GM18868 (cell line): ENCODE measurements around the gene ETV3L.

Experiments
- ATAC-seq: cut with Tn5 transposase; IDR thresholded peaks from one replicate; pipeline ENCODE4 v1.9.1; 2021; ENCODE audit warnings: mild to moderate bottlenecking, moderate library complexity; ENCODE audit not compliant: unreplicated experiment

The ETV3L gene

DNA sequence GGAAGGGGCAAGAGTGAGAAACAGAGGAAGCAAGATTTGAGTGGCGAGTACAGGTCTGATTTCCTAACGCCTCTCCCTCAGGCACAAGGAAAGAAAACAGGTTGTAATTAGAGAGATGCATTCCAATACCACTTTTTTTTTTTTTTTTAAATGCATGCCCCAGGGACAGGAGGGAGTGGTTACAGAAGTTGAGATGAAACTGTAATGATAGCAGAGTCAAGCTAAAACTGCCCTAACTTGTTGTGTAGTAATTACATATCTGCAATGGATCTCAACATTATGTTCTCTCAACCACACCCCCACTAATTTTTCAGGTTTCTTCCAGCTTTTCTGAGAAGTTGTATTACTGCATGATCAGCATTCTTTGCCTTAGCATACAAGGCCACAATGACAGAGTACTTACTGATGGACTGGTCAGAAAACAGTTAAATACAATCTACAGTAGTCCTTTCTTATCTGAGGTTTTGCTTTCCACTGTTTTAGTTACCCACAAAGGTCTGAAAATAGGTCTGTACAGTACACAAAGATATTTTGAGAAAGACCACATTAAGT is 33.1 kb upstream of the ETV3L start:
- ATAC-seq: no peak

DNA sequence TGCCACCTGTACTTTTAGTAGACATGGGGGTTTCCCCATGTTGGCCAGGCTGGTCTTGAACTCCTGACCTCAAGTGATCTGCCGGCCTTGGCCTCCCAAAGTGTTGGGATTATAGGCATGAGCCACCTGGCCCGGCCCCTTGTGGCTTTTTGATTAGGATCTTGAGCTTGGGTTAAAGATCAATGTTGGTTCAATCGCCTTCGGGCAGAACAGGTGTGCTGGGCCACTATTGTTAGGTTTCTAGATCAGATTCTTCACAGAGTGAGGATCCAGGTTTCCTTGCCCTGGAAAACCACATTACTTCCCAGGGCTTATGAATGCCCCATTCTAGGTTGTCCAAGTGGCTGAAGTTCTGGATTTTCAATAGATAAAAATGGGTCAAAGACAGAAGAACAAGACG is 32.5 kb upstream of the ETV3L start:
- no peak for ATAC-seq

DNA sequence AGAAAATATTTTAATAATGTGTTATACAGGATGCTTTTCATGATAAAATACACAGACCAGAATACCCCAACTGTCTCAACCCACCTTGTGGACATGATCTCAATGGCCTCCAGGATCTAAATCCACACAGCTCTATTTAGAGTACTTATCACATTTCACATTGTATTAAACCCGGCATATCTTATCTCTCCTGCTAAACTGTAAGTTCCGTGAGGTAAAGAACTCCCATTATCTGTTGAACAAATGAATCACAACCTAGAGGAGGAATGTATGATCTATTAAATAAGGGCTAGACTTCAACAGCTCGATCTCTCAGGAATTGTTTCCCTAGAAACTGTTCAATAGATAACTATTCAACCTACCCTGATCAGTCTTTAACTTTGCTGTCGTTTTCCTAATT is 31.7 kb upstream of the ETV3L start:
- ATAC-seq: no peak

DNA sequence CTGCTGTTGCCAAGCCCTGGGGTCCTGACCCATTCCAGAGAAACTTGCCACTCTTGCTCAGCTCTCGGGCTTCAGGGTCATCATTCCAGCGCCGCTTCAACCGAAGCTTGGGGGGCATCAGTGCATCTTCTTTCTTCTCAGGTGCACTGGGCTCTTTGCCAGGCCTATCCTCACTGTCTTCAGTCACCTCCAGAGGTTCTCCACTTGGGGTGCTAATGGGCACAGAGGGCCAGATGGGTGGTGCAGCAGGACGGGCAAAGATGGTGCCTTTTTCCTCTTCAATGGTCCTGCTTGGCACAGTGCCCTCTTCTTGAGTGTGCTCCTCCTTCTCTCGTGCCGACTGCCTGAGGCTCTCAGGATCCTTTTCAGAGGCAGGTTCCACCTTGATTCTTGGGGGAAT is 25.2 kb upstream of the ETV3L start:
- ATAC-seq: no peak

DNA sequence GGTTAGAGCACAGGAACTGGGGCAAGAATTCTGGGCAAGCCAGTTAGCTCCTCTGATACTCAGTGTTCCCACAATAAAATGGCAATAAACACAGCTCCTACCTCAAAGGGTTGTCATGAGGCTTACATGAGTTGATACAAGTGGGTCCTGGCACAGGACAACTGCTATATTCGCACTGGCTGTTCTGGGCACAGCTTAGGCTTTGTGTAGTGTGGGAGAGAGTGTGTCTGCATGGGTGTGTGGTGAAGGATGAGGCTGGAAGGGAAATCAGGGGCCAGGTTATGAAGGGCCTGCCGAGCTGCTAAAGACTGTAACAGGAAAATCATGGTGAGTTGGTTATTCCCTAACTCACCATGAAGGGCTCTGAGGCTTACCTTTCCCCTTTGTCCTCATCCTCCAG is 19.8 kb upstream of the ETV3L start:
- no peak for ATAC-seq

DNA sequence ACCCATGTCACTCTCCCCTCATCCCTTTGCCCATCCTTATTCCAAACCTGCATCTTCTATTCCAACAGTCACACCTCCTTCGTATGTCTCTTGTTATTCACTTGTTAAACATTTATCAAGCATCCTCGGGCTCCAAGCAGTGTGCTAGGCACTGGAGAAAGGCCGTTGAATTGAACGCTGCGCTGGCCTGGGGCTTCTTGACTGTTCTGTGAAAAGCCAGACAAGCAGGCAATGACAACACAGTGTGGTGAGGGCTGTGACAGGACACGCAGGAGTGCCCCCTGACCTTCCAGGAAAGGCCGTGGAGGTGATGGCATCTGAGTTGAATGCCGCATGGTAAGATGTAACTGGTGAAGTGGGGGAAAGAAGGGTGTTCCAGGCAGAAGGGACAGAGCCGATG is 19.4 kb upstream of the ETV3L start:
- ATAC-seq: no peak

DNA sequence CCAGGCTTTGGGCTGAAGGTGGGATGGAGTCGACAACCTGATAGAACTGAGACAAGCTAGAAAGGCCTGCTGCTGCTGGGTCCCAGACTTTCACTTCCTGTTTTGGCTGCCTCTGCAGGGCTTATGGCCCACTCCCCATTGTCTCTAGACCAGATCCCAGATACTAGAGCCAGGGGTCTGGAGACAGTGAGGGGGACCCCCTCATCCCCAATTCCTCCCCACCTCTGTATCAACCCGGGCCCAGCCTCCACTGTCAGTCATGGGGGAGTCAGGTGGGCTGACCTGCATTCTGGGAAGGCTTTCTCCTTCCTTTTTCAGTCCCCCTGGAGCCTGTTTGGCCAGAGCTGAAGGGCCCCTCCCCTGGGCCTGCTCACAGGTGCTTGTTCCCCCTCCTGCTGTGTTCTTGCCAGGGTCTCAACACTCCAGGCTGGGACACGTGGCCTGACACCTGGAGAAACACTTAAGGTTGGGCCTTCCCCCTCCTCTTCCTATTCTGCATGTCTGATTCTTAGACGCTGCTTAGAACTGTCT is 18.0 kb upstream of the ETV3L start:
- peak; percentile 76 for ATAC-seq

DNA sequence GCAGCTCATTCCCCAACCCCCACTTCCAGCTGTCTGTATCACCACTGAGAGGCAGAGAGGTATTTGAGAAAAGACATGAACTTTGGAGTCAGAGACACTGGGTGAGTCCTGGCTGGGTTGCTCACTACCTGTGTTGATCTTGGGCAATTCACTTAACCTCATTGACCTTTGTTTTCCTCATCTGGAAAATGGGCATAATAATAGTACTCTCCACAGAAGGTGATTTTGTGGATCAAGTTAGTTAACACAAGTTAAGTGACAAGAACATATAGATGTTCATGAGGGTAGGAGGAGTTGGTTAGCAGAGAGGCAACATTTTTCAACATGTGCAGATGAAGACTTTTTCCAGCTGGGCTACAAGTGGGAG is 17.1 kb upstream of the ETV3L start:
- no peak for ATAC-seq

DNA sequence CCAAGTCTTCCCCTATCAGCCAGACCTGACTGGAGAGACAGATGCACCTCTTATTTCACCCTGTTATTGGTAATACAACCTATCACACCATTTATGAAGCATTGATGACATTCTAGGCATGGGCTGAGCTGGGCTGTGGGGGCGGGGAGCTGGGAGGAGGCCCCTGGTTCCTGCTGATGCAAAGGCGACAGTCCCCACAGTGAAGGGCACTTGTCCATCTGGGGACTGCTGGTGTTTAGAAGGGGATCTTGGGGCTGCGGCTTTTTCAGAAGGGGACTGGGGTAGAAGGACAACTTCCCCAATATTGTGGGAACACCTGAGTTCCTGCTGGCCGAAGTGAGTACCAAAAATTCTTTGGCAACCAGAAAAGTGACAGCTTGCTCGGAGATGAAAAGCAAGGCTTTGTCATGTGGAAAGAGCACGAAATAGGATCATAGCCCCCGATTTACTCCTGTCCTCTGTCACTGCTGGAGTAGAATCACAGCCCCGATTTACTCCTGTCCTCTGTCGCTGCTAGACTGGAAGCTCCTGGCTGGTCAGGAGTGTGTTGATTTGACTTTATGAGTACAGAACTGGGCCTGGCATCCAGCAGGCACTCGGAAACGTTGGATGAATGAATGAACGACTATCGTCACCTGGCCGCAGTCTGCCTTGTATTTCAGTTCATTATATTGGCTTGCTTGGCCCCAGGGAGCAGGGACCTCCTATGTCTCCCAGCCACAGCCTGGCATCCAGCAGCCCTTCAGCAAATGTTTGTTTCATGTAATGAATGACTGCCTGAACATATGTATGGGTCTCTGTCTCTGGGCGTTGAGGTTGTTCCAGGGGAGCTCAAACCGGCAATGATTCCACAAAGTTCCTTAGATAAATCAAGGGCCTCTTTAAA is 16.5 kb upstream of the ETV3L start:
- no peak for ATAC-seq

DNA sequence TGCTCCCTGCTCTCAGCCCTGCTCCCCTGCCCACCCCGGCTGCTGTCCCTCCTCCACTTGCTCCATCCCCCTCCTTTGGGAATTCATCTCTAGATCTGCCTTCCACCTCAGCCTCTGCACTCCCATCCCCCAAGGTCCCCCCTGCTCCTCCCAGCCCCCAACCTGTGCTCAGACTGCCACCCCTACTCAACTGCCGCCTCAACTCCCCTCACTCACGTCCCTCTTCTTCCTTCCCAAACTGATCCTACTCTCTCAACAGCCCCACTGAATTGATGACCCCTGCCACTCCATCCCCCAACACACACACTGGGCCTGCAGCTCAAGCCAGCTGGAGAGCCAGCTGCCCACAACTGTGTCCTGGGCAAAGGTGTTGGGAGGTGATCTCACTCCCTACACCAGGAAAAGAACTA is 15.8 kb upstream of the ETV3L start:
- no peak for ATAC-seq

DNA sequence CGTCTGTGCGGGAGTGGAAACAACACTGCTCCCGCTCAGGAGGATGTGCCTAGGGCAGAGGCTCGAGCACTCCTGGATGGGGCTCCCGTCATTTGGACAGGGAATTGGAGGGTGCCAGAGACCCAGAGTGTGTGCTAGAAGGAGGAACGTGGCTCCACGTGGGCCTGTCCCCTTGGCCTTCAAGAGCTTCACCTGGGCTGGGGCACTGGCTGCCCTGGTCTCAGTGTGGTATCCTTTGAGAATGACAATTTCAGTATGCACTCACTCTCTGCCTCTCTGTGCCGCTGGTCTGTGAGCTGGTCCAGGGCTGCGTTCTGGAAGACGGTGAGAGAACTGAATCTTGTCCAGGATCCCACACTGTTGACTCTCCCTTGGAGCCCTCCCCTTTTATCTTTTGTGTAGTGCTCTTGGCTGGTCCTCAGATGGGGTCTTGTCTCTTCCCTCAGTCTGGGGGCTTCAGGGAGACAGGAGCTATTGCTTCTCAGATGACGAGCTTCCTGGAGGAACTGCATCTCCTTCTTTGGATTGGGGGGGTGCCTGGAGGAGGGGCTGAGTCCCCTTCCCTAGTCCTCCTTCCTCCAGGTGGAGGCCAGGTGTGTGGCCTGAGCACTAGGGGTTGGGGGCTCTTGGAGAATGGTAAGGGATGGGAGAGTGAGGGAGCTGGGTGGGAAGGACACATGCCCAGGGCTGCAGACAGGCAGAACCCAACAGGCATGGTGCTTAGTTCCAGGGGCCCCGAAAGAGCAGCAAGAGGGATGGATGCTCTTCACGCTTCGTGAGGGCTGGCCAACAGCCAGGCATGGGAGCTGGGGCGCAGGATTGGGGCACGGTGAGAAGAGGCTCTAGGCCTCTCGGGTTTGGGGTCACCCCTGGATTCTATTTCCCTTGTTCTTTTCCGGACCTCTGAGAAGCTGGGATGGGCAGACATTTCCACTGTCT is 14.8 kb upstream of the ETV3L start:
- ATAC-seq: no peak

DNA sequence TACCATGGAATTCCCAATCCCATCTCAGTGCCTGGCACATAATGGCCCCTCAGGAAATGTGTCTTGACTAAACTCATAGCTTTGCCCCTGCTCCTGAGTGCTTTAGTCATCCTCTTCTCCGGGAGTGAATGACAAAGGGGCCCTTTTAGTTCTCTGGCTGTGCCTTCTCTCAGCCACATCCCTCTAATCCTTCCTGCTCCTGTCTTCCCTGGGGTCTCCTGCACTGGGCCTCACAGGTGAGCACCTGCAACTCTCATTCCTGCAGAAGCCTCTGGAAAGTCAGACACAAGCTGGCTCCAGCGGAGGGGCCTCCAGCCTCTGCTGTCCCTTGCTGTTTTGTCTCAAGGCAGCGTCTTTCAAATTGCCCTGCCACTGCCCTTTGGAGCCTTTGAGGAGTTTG is 14.0 kb upstream of the ETV3L start:
- ATAC-seq: no peak

DNA sequence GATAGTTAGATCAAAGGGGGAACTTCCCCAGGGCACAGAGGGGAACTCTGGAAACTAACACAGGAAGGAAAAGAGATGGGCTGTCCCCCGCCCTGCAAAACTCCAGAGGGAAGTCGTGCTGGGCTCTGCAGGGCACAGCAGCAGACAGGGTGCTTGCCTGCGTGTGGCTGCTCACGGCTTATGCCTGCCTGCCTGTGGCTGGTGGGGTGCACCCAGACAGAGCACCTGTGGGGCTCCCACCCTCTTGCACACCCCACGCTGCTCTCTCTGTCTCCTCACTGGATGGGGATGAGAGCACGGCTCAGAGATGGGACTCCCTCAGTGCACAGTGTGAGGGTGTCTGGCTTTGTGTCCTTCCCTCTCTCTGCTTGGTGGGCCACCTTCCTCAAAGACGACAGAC is 13.5 kb upstream of the ETV3L start:
- no peak for ATAC-seq

DNA sequence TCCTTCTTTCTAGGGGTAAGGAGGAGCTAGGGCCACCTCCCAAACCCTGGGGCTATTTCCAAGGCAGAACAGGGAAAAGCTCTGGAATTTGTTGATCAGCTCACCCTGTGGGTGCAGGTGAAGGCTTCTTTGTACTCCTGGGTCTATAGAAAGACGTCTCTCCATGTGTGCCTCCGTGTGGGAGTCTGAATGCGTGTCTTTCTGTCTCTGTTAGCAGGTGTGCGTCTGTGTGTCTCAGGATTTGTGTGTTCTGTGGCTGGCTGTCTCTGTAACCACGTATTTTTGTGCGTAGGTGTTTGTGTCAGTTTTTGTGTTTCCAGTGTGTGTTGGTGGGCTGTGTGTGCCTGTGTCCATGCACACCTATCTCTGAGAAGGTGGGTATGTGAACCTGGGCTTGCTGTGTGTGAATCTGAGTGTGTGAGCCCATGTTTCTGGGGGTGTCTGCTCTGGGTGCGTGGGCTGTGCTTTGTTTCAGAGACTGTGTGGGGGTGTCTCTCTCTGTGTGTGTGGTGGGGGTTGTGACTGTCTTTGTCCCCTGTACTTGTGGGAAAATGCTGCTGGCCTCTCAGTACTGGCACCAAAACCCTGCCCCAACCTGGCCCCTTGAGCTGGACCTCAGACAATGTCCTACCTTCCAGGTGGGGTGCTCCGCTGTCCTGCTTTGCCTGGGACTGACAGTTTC is 12.7 kb upstream of the ETV3L start:
- ATAC-seq: no peak

DNA sequence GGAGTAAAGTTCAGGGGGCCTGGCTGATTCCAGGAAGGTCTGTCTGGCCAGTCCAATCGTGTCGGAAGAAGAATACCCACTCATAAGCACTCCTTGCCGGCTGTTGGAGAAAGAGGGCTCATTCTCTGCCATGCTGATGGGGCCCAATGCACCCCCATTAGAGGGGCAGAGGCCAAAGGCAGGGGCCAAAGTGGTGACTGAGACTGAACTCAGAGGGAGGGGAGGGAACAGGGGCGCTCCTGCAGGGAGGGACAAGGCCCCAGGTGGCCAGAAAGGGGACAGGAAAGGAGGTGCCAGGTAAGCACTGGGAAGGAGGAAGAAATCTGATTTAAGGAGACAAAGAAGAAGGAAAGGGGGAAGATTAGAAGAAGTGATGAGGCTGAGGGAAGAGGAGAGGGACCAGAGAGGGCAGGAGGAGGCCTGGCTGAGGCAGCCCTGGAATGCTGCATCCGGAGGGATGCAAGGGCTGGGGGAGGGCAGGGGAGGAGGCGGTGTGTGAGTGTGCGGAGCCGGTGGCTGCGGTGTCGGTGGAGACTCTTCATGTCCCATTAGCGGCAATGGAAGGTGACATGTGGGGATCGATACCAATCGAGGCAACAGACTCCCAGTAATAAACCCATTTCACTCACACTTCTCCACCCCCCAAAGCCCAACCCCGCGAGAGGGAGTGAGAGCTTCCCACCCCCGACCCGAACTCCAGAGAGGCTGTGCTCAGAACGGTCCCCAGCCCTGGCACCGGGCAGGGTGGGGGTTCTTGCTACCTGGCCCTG is 12.0 kb upstream of the ETV3L start:
- ATAC-seq: no peak

DNA sequence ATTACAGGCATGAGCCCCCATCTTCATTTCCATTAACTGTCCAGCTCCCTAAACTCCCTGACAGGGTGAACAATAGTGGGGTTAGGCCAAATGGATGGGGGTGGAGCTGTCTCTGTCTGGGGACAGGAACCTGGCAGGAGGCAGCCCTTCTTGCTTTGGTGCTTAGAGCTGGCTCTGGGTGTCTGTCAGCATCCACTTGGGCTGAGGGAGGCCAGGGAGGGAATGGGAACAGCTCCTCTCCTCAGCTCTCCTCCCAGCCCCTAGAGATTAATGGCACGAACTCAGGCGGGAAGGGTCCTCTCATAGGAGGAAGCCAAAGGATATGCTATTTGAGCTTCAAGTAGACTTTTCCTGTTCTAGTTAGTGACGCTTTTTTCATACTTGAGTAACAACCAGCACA is 11.1 kb upstream of the ETV3L start:
- no peak for ATAC-seq

DNA sequence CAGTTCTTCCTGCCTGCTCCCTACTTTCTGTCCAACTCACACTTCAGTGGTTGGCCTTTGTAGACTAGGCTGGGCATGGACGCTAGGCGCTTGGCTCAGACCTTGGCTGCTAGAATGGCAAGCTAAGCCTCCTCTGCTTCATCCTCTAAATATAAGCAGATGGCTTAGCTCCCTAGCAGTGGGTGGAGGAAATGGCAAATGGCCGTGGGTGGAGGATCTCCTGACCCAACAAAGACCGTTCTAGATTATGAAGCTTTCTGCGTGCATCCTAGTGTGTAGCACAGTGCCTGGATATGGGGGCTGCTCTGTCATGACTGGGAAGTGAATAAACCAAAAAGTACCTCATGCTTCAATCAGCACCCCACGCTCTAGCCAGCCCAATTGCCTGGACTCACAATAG is 10.4 kb upstream of the ETV3L start:
- ATAC-seq: no peak

DNA sequence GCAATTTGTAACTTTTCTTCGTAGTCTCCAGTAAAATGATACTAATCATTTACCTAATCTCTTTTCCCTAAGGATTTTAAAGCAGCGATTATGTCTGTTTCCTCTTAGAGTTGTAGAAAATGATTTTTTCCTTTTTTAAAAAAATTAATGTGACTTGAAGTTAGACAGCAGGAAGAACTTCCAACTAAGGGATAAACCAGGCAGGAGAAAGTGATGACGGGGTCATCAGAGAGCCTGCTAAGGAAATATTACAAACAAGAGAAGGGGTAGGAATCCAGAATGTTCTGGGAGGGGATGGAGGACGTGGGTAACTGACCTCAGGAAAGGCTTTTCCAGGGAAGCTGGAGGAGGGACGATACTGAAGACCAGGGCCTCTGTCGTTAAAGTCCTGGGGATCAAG is 8.8 kb upstream of the ETV3L start:
- ATAC-seq: no peak

DNA sequence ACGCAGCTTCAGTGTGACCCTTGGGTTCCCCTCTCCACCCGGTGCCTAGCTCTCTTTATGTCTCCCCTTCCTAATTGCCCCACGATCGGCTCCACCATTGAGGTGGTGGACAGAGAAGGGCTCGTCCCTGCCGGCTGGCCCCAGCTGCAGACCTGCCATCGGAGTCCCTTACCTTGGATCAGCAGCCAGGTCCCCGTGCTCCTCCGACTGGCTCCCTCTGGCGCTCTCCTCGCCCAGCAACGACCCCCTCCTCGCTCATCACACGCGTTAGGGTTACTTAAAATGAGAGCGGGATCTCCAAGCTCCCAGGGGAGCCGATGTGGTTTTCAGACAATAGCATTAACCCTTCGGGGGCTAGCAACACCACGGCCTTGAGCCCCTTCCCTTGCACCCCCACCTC is 8.1 kb upstream of the ETV3L start:
- no peak for ATAC-seq

DNA sequence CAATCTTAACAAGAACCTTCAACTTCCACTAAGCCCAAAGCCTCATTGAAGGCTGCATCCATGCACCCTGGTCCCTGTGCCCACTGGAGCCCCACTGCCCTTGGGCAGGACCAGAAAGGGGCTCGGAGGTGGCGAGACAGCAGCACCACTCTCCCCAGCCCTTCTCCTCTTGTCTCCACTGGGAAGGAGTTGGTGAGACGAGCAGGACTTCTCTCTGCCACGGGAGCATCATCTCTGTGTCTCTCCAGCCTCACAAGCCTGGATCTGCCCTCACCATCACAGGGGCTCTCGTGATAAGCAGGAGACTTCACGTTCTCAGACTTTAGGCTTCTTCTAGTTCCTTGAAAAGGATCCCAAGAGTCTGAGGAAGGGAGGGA is 7.2 kb upstream of the ETV3L start:
- ATAC-seq: no peak
